Body of pancreas (tissue), 4 donors: ENCODE results near the gene ANO4.

Experiments used
- CTCF ChIP-seq, 7 experiments: fragments of 450-650 bp in 4 of 7; fragments of 200-600 bp in 3 of 7; sonication (generic) in 3 of 7; IDR thresholded peaks; one replicate each; pipeline ENCODE4 v1.5.1; 2016 to 2019; ENCODE audit warnings: antibody characterized with exemption in 7 of 7
- POLR2A ChIP-seq, 3 donors: fragments of 450-650 bp; IDR thresholded peaks; one replicate each; pipeline ENCODE4 v1.6.1; 2016; ENCODE audit warnings: antibody characterized with exemption in 3 of 3, mild to moderate bottlenecking in 2 of 3

- no peak for TF ChIP-seq CTCF (IDR thresholded peaks at IDR 0.05)
- no peak for TF ChIP-seq POLR2A (IDR thresholded peaks at IDR 0.05)
Observed at GRCh38 chr12:101038289-101038871, 243.8 kb downstream of the ANO4 start.
